GM12801 (cell line): ENCODE results near the gene BTBD18.

Experiments used
- CTCF ChIP-seq: IDR thresholded peaks from one replicate; pipeline ENCODE4 v1.5.1; 2011; ENCODE audit warnings: control low read depth; ENCODE audit not compliant: insufficient read length; ENCODE audit errors: extremely low read depth

BTBD18 gene

GRCh38 chr11:57772562-57772961 lies 20.9 kb upstream of the BTBD18 start:
- TF ChIP-seq CTCF: no peak

GRCh38 chr11:57771365-57771764 lies 19.7 kb upstream of the BTBD18 start:
- no peak for TF ChIP-seq CTCF

GRCh38 chr11:57770793-57771192 lies 19.2 kb upstream of the BTBD18 start:
- TF ChIP-seq CTCF: no peak

- no peak for TF ChIP-seq CTCF
These were observed 13.4 kb upstream of the BTBD18 start for GRCh38 chr11:57764972-57765371.

GRCh38 chr11:57764566-57764965 lies 12.9 kb upstream of the BTBD18 start:
- no peak for TF ChIP-seq CTCF

GRCh38 chr11:57764021-57764420 lies 12.4 kb upstream of the BTBD18 start:
- TF ChIP-seq CTCF: no peak

GRCh38 chr11:57763568-57763967 lies 11.9 kb upstream of the BTBD18 start:
- no peak for TF ChIP-seq CTCF

- no peak for TF ChIP-seq CTCF
These were observed 10.7 kb upstream of the BTBD18 start for GRCh38 chr11:57762235-57762861.
